ENCODE data around the gene LHCGR. TPM values are rescaled to one million over a fixed set of nuclear protein-coding genes. Genes with fewer than 3 reads are reported as not detected.

The LHCGR gene
- total and polyA plus RNA-seq, 8 donors: not detected

DNA sequence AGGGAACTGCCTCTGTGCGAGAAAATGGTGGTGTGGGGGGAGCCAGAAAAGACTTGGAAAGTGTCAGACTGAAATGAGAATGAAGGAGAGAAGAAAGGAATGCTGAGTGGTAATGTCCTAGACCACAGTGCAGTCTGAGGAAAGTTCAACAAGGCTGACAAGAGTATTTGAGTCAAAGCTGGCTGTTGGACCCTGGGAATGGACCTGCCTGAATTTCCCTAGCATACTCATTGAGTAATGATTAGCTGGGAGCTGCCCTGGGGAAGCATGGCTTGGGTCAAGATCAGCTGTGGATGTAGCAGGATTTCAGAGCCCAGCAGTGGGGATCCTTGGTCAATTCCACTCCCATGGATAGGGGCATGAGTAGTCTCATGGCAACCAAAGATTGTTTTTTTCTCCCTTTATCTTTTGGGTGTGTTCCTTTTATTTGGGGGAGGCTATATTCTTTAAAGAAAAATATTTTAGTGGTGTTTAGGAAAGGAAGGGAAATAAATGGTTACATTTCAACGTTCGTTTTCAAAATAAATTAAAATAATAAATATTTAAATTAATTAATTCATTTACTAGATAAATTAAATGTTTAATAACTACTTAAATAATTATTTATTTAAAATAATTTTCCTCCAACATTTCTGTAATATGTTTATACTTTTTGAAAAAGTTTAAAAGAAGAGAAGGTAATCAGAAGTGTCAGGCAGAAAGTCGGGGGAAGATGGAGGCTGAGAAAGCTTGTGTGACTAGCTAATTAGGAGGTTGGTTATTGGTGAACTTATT is 15.9 kb upstream of the LHCGR start:
- no peak for DNase-seq
- H3K4me1 ChIP-seq: no peaks in the 10 kb centered on the region
- WGBS, 2 donors: 63 to 77% methylated on average over 4 of the region's 4 CpGs
- H3K27ac ChIP-seq: no peak overlapping the region
- FAIRE-seq: no peak
- H3K9me3 ChIP-seq: no peaks in the 10 kb centered on the region
- no peak overlapping the region for H3K4me3 ChIP-seq
- H3K36me3 ChIP-seq: no peaks in the 10 kb centered on the region
- H3K27me3 ChIP-seq: no peaks in the 10 kb centered on the region
- intact Hi-C loops (cut with DNase I): no loop called here
- TF ChIP-seq, protein P1, sequence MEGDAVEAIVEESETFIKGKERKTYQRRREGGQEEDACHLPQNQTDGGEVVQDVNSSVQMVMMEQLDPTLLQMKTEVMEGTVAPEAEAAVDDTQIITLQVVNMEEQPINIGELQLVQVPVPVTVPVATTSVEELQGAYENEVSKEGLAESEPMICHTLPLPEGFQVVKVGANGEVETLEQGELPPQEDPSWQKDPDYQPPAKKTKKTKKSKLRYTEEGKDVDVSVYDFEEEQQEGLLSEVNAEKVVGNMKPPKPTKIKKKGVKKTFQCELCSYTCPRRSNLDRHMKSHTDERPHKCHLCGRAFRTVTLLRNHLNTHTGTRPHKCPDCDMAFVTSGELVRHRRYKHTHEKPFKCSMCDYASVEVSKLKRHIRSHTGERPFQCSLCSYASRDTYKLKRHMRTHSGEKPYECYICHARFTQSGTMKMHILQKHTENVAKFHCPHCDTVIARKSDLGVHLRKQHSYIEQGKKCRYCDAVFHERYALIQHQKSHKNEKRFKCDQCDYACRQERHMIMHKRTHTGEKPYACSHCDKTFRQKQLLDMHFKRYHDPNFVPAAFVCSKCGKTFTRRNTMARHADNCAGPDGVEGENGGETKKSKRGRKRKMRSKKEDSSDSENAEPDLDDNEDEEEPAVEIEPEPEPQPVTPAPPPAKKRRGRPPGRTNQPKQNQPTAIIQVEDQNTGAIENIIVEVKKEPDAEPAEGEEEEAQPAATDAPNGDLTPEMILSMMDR (IDR thresholded peaks at IDR 0.05): no peak
- no peak for ATAC-seq

DNA sequence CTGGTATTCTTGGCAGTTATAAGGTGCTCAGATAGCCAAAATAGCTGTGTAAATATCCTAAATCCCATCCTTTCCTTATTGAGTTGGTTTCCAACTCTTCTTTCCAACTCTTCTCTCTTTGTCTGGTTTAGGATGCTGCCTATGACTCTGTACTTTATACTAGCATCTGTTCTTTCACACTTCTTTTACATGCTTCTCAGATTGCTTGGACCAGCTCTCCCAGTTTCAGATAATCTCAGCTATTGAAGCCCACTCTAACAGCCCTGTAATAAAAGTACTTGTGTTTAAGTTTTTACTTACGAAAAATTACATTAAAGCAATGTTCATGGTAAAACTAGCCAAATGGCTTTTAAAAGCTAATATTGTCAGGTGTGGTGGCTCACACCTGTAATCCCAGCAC is 14.7 kb upstream of the LHCGR start:
- Histone ChIP-seq H3K27ac (no peak overlapping the region), H3K36me3 (no peaks in the 10 kb centered on the region), H3K27me3 (no peaks in the 10 kb centered on the region), H3K9me3 (no peaks in the 10 kb centered on the region), H3K4me3 (no peak overlapping the region), H3K4me1 (no peaks in the 10 kb centered on the region)
- FAIRE-seq (no peak), ATAC-seq (no peak), DNase-seq (no peak)
- TF ChIP-seq, protein P1 (IDR thresholded peaks at IDR 0.05): no peak
- intact Hi-C loops (cut with DNase I): no loop called here
- 57 to 58% methylated on average over 1 of the region's 1 CpG for WGBS, 2 donors

DNA sequence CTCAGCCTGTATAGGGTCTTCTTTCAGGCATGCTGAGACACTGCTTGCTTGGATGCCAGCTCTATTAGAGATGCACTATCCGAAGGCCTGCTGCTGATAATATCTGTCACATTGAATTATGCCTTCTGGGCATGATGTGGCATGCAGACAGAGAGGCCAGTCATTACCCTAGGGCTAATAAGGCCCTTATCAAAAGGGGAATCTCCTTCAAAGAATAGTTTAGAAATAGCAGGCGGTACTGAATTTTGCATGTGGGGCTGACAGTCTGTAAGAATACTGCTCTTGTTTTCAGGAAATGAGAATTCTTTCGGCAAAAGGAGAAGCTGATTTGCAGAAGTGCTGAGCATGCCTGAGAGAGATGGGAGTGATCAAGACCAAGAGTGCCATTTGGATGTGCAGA is 13.1 kb upstream of the LHCGR start:
- no peaks in the 10 kb centered on the region for H3K36me3 ChIP-seq
- peak in 1 of 4 donors; percentile 27 for ATAC-seq
- intact Hi-C loops (cut with DNase I): no loop called here
- H3K27ac ChIP-seq: no peak overlapping the region
- FAIRE-seq: no peak
- TF ChIP-seq, protein P1 (IDR thresholded peaks at IDR 0.05): no peak
- no peaks in the 10 kb centered on the region for H3K4me1 ChIP-seq
- no peak overlapping the region for H3K4me3 ChIP-seq
- DNase-seq: no peak
- no peaks in the 10 kb centered on the region for H3K27me3 ChIP-seq
- WGBS, 2 donors: 47 to 48% methylated on average over 3 of the region's 3 CpGs
- no peaks in the 10 kb centered on the region for H3K9me3 ChIP-seq

DNA sequence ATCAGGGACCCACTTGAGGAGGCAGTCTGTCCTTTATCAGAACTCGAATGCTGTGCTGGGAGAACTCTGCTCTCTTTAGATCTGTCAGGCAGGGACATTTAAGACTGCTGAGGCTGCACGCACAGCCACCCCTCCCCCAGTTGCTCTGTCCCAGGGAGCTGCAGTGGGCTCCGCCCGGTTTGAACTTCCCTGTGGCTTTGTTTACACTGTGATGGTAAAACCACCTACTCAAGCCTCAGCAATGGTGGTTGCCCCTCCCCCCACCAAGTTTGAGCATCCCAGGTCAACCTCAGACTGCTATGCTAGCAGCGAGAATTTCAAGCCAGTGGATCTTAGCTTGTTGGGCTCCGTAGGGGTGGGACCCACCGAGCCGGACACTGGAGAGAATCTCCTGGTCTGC is 11.8 kb upstream of the LHCGR start:
- intact Hi-C loops (cut with DNase I): no loop called here
- DNase-seq (no peak), ATAC-seq (no peak), FAIRE-seq (no peak)
- H3K27ac ChIP-seq: no peak overlapping the region
- H3K4me1 ChIP-seq: no peaks in the 10 kb centered on the region
- no peaks in the 10 kb centered on the region for H3K9me3 ChIP-seq
- 49 to 53% methylated on average over 8 of the region's 8 CpGs for WGBS, 2 donors
- TF ChIP-seq, protein P1 (IDR thresholded peaks at IDR 0.05): no peak
- no peaks in the 10 kb centered on the region for H3K27me3 ChIP-seq
- H3K4me3 ChIP-seq: no peak overlapping the region
- H3K36me3 ChIP-seq: no peaks in the 10 kb centered on the region

DNA sequence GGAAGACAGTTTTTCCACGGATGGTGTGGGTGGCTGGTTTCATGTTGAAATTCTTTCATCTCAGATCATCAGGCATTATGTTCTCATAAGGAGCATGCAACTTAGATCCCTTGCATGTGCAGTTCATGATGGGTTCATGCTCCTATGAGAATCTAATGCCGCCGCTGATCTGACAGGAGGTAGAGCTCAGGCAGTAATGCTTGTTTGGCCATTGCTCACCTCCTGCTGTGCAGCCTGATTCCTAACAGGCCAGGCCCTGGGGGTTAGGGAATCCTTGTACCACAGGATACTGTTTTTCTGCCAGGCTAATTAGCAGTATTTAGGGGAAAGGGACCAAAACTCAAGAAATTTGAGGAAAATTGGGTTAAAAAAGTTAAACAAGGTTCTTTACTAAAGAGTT is 5.3 kb upstream of the LHCGR start:
- 58 to 71% methylated on average over 3 of the region's 3 CpGs for WGBS, 2 donors
- Histone ChIP-seq H3K4me3 (no peak overlapping the region), H3K27ac (no peak overlapping the region), H3K36me3 (no peaks in the 10 kb centered on the region), H3K9me3 (no peaks in the 10 kb centered on the region), H3K4me1 (no peaks in the 10 kb centered on the region), H3K27me3 (no peaks in the 10 kb centered on the region)
- intact Hi-C loops (cut with DNase I): no loop called here
- no peak for DNase-seq
- FAIRE-seq: no peak
- TF ChIP-seq, protein P1 (IDR thresholded peaks at IDR 0.05): no peak
- no peak for ATAC-seq

All from pancreas (tissue), 10 donors.